Activated B cell treated with CpG ODN at 0.5 μM for 24 hours (primary cell): Measurements from ENCODE around the gene MRPL30. TPM values are rescaled to one million over a fixed set of nuclear protein-coding genes. Genes with fewer than 3 reads are reported as not detected.

Experiments used
- ATAC-seq: fragments of 200-7000 bp; cut with Tn5 transposase; one replicate; pipeline ENCODE4 v1.10.0; 2021; ENCODE audit warnings: low read depth, mild to moderate bottlenecking, moderate library complexity
- CTCF ChIA-PET: fragments of 350-600 bp; sonication (Branson Sonifier 250); formaldehyde crosslinking; loops from one replicate; lab custom pipeline; 2021; ENCODE audit warnings: antibody characterized with exemption; lab: Charles Lee
- POLR2A ChIA-PET: fragments of 350-600 bp; sonication (Branson Sonifier 250); formaldehyde crosslinking; loops from one replicate; lab custom pipeline; 2021; ENCODE audit warnings: antibody characterized with exemption; lab: Charles Lee
- DNase-seq: peaks from one replicate; pipeline ENCODE4 v3.0.0; 2022
- H3K27ac Mint-ChIP-seq: one replicate; pipeline ENCODE4 v1.8.0; 2020; ENCODE audit warnings: mixed read lengths
- H3K27me3 Mint-ChIP-seq: one replicate; pipeline ENCODE4 v1.8.0; 2021; ENCODE audit warnings: mixed read lengths
- H3K36me3 Mint-ChIP-seq: one replicate; pipeline ENCODE4 v1.8.0; 2021; ENCODE audit warnings: low read depth, mixed read lengths
- H3K4me1 Mint-ChIP-seq: one replicate; pipeline ENCODE4 v1.8.0; 2021; ENCODE audit warnings: mixed read lengths
- H3K4me3 Mint-ChIP-seq: one replicate; pipeline ENCODE4 v1.8.0; 2020; ENCODE audit warnings: mild to moderate bottlenecking, mixed read lengths
- H3K9me3 Mint-ChIP-seq: one replicate; pipeline ENCODE4 v1.8.0; 2020; ENCODE audit warnings: mixed read lengths
- intact Hi-C: fragments of 100-400 bp; cut with micrococcal nuclease; formaldehyde crosslinking; loops from one replicate; pipeline ENCODE4 v1.15.1; 2024
- total RNA-seq: library from RNA; stranded (reverse); gene quantifications from 2 replicates; pipeline ENCODE4 v1.2.3, GENCODE V29; 2022
- TF ChIP-seq, protein P1 (sequence below): fragments of 200-600 bp; IDR thresholded peaks from one replicate; pipeline ENCODE4 v1.8.0; 2022; ENCODE audit warnings: antibody characterized with exemption, mild to moderate bottlenecking

Gene MRPL30
- total RNA-seq, 1 donor from 2014 or later, result 21.4 TPM

- H3K4me1 Mint-ChIP-seq, result no peaks in the 10 kb centered on the region
- CTCF ChIA-PET, result no interaction called here
- no peaks in the 10 kb centered on the region for H3K27me3 Mint-ChIP-seq
Observed at GRCh38 chr2:99198103-99198841, 17.3 kb downstream of the MRPL30 start.

GRCh38 chr2:99200076-99200800 is 19.3 kb downstream of the MRPL30 start:
- ChIA-PET POLR2A (no interaction called here), CTCF (no interaction called here)
- TF ChIP-seq, protein P1, sequence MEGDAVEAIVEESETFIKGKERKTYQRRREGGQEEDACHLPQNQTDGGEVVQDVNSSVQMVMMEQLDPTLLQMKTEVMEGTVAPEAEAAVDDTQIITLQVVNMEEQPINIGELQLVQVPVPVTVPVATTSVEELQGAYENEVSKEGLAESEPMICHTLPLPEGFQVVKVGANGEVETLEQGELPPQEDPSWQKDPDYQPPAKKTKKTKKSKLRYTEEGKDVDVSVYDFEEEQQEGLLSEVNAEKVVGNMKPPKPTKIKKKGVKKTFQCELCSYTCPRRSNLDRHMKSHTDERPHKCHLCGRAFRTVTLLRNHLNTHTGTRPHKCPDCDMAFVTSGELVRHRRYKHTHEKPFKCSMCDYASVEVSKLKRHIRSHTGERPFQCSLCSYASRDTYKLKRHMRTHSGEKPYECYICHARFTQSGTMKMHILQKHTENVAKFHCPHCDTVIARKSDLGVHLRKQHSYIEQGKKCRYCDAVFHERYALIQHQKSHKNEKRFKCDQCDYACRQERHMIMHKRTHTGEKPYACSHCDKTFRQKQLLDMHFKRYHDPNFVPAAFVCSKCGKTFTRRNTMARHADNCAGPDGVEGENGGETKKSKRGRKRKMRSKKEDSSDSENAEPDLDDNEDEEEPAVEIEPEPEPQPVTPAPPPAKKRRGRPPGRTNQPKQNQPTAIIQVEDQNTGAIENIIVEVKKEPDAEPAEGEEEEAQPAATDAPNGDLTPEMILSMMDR, result no peak
- ATAC-seq (no peak), DNase-seq (no peak)
- intact Hi-C loops, result no loop called here
- no peaks in the 10 kb centered on the region for H3K27me3 Mint-ChIP-seq
- H3K9me3 Mint-ChIP-seq, result no peaks in the 10 kb centered on the region
- peaks cover 31% of the 10 kb centered on the region for H3K36me3 Mint-ChIP-seq
- no peaks in the 10 kb centered on the region for H3K4me1 Mint-ChIP-seq
- H3K4me3 Mint-ChIP-seq, result no peak overlapping the region
- no peak overlapping the region for H3K27ac Mint-ChIP-seq

More at GRCh38 chr2:99198103-99198841, 17.3 kb downstream of the MRPL30 start:
- H3K4me3 Mint-ChIP-seq, result no peak overlapping the region
- H3K9me3 Mint-ChIP-seq, result no peaks in the 10 kb centered on the region
- ATAC-seq (no peak), DNase-seq (no peak)
- intact Hi-C loops, result no loop called here
- TF ChIP-seq, protein P1, result no peak
- peaks cover 36% of the 10 kb centered on the region for H3K36me3 Mint-ChIP-seq
- POLR2A ChIA-PET, result no interaction called here
- no peak overlapping the region for H3K27ac Mint-ChIP-seq

GRCh38 chr2:99201959-99202678 is 21.1 kb downstream of the MRPL30 start:
- intact Hi-C loops, result no loop called here
- TF ChIP-seq, protein P1, result no peak
- Mint-ChIP-seq H3K9me3 (peaks cover 9% of the 10 kb centered on the region), H3K27ac (no peak overlapping the region), H3K36me3 (peaks cover 17% of the 10 kb centered on the region), H3K4me1 (no peaks in the 10 kb centered on the region), H3K27me3 (no peaks in the 10 kb centered on the region), H3K4me3 (no peak overlapping the region)
- ChIA-PET CTCF (no interaction called here), POLR2A (no interaction called here)
- DNase-seq (no peak), ATAC-seq (no peak)

DNA sequence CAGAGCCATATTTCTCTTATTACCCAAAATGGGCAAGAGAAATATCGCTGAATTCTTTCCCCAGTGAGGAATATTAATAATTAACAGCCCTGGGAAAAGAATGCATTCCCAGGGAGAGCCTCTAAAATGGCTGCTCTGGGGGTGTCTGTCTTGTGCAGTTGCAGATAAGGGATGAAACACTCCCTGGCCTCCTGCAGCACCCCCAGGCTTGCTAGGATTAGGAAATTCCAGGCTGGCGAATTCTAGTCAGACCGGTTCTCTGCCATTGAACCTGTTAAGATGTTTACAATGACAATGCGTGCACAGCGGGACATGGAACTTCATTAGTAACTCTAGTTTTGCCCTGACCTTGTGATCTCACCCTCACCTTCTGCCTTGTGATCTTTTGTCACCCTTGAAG is 24.5 kb downstream of the MRPL30 start:
- Mint-ChIP-seq H3K36me3 (peaks cover 21% of the 10 kb centered on the region), H3K4me3 (no peak overlapping the region), H3K27ac (no peak overlapping the region), H3K4me1 (no peaks in the 10 kb centered on the region), H3K9me3 (peaks cover 9% of the 10 kb centered on the region), H3K27me3 (no peaks in the 10 kb centered on the region)
- TF ChIP-seq, protein P1, result no peak
- CTCF ChIA-PET, result no interaction called here
- DNase-seq (no peak), ATAC-seq (no peak)
- POLR2A ChIA-PET, result no interaction called here
- intact Hi-C loops, result no loop called here

DNA sequence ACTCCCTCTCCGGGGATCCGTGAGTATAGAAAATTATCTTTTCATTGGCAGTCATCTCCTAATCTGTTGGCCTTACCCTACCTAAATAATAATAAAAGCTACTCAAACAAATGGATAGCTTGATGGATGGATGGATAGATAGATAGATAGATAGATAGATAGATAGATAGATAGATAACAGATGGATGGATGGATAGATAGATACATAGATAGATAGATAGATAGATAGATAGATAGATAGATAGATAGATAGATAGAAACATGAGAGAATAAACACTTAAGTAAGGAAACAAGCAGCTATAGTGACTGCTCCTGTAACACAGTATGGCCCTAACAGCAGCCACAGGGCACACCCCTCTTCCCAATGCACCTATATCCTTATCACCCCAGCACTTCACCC is 35.1 kb downstream of the MRPL30 start:
- Mint-ChIP-seq H3K36me3 (peaks cover 4% of the 10 kb centered on the region), H3K27ac (no peak overlapping the region), H3K4me3 (no peak overlapping the region), H3K27me3 (no peaks in the 10 kb centered on the region), H3K4me1 (no peaks in the 10 kb centered on the region), H3K9me3 (no peaks in the 10 kb centered on the region)
- no peak for DNase-seq
- TF ChIP-seq, protein P1, result no peak
- ChIA-PET POLR2A (no interaction called here), CTCF (no interaction called here)
- intact Hi-C loops, result no loop called here
- ATAC-seq, result no peak
